Ovary (tissue), 3 donors: ENCODE measurements around the gene C12orf76.

Source experiments
- CTCF ChIP-seq, 3 donors: fragments of 450-650 bp in 2 of 3; fragments of 200-600 bp in 1 of 3; IDR thresholded peaks; one replicate each; pipeline versions ENCODE4 v1.5.1 to v1.8.0; 2016 to 2022; ENCODE audit warnings: antibody characterized with exemption in 3 of 3, mild to moderate bottlenecking in 1 of 3
- POLR2A ChIP-seq: fragments of 450-650 bp; IDR thresholded peaks from one replicate; pipeline ENCODE4 v1.6.1; 2017; ENCODE audit warnings: antibody characterized with exemption, mild to moderate bottlenecking, moderate library complexity
- donor health status: DM: no; HTN: no; CAD: no.

- TF ChIP-seq CTCF (IDR thresholded peaks at IDR 0.05) (no peak), POLR2A (no peak)
Measured at GRCh38 chr12:109999649-109999971, 48.7 kb downstream of the C12orf76 start.
